H9 (cell line): ENCODE measurements around the gene COX7A2L. TPM values are rescaled to one million over a fixed set of nuclear protein-coding genes. Genes with fewer than 3 reads are reported as not detected.

Experiments
- DNase-seq: peaks from one replicate; pipeline ENCODE4 v3.0.0-alpha.2; 2017
- H2AFZ ChIP-seq: one replicate; pipeline ENCODE4 v1.6.1; 2013; ENCODE audit warnings: mild to moderate bottlenecking, low read length, control low read depth, moderate library complexity
- H2AK5ac ChIP-seq: 2 replicates; pipeline ENCODE4 v1.6.1; 2013; ENCODE audit warnings: low read length, control low read depth, mixed read lengths; ENCODE audit not compliant: insufficient read length
- H2BK120ac ChIP-seq: one replicate; pipeline ENCODE4 v1.6.1; 2013; ENCODE audit warnings: low read depth, mild to moderate bottlenecking, low read length, control low read depth, inconsistent platforms; ENCODE audit not compliant: poor library complexity, severe bottlenecking
- H2BK12ac ChIP-seq: 2 replicates; pipeline ENCODE4 v1.6.1; 2013; ENCODE audit warnings: low read length, control low read depth, mixed read lengths, low read depth; ENCODE audit not compliant: insufficient read length
- H2BK15ac ChIP-seq: 2 replicates; pipeline ENCODE4 v1.6.1; 2013; ENCODE audit warnings: low read depth, low read length, control low read depth
- H2BK20ac ChIP-seq: one replicate; pipeline ENCODE4 v1.6.1; 2013; ENCODE audit warnings: low read depth, mild to moderate bottlenecking, low read length, control low read depth, inconsistent platforms; ENCODE audit not compliant: poor library complexity, severe bottlenecking
- H2BK5ac ChIP-seq: 2 replicates; pipeline ENCODE4 v1.6.1; 2013; ENCODE audit warnings: low read length, control low read depth, mixed read lengths; ENCODE audit not compliant: insufficient read length
- H3K14ac ChIP-seq: 2 replicates; pipeline ENCODE4 v1.6.1; 2013; ENCODE audit warnings: low read length, control low read depth; ENCODE audit not compliant: insufficient read depth
- H3K18ac ChIP-seq: 2 replicates; pipeline ENCODE4 v1.6.1; 2013; ENCODE audit warnings: low read depth, mild to moderate bottlenecking, mixed read lengths, low read length, control low read depth; ENCODE audit not compliant: insufficient read length
- H3K23ac ChIP-seq: 2 replicates; pipeline ENCODE4 v1.6.1; 2013; ENCODE audit warnings: low read length, control low read depth, mixed read lengths, low read depth; ENCODE audit not compliant: insufficient read length
- H3K23me2 ChIP-seq: 2 replicates; pipeline ENCODE4 v1.6.1; 2013; ENCODE audit warnings: low read depth, mild to moderate bottlenecking, mixed read lengths, low read length, control low read depth; ENCODE audit not compliant: insufficient read length, poor library complexity, severe bottlenecking
- H3K27ac ChIP-seq: 2 replicates; pipeline ENCODE4 v1.5.1; 2013; ENCODE audit warnings: low read length, control low read depth, mixed read lengths, low read depth; ENCODE audit not compliant: insufficient read length
- H3K27me3 ChIP-seq: 2 replicates; pipeline ENCODE4 v1.6.1; 2013; ENCODE audit warnings: low read length, control low read depth, inconsistent platforms; ENCODE audit not compliant: insufficient read depth
- H3K4ac ChIP-seq: 2 replicates; pipeline ENCODE4 v1.6.1; 2013; ENCODE audit warnings: low read depth, mild to moderate bottlenecking, control low read depth, inconsistent platforms, low read length, moderate library complexity
- H3K4me1 ChIP-seq: 2 replicates; pipeline ENCODE4 v1.6.1; 2013; ENCODE audit warnings: low read length, control low read depth, inconsistent platforms; ENCODE audit not compliant: insufficient read depth
- H3K4me2 ChIP-seq: 2 replicates; pipeline ENCODE4 v1.6.1; 2013; ENCODE audit warnings: low read length, control low read depth, mixed read lengths; ENCODE audit not compliant: insufficient read length, insufficient read depth
- H3K56ac ChIP-seq: 2 replicates; pipeline ENCODE4 v1.6.1; 2013; ENCODE audit warnings: low read depth, mild to moderate bottlenecking, mixed read lengths, low read length, control low read depth; ENCODE audit not compliant: insufficient read length
- H3K79me1 ChIP-seq: 2 replicates; pipeline ENCODE4 v1.6.1; 2013; ENCODE audit warnings: low read depth, mild to moderate bottlenecking, moderate library complexity, low read length, control low read depth, inconsistent platforms; ENCODE audit not compliant: insufficient read depth, poor library complexity, severe bottlenecking
- H3K79me2 ChIP-seq: 2 replicates; pipeline ENCODE4 v1.6.1; 2013; ENCODE audit warnings: low read length, control low read depth, inconsistent platforms; ENCODE audit not compliant: insufficient read depth
- H3K9ac ChIP-seq: 2 replicates; pipeline ENCODE4 v1.6.1; 2013; ENCODE audit warnings: low read length, control low read depth, mixed read lengths; ENCODE audit not compliant: insufficient read length; ENCODE audit errors: extremely low read depth
- H3K9me3 ChIP-seq: one replicate; pipeline ENCODE4 v1.6.1; 2013; ENCODE audit warnings: low read depth, low read length, inconsistent platforms; ENCODE audit not compliant: control insufficient read depth
- H3T11ph ChIP-seq: one replicate; pipeline ENCODE4 v1.6.1; 2013; ENCODE audit warnings: mild to moderate bottlenecking, low read length, control low read depth, inconsistent platforms
- H4K20me1 ChIP-seq: one replicate; pipeline ENCODE4 v1.6.1; 2013; ENCODE audit not compliant: control insufficient read depth, insufficient read length, insufficient read depth
- H4K5ac ChIP-seq: 2 replicates; pipeline ENCODE4 v1.6.1; 2013; ENCODE audit warnings: low read depth, mild to moderate bottlenecking, mixed read lengths, low read length, control low read depth; ENCODE audit not compliant: insufficient read length
- H4K8ac ChIP-seq: replicated peaks from 2 replicates; pipeline ENCODE4 v1.6.1; 2013; ENCODE audit warnings: low read length, control low read depth, mixed read lengths, low read depth; ENCODE audit not compliant: insufficient read length
- H4K91ac ChIP-seq: 2 replicates; pipeline ENCODE4 v1.6.1; 2013; ENCODE audit warnings: low read depth, mild to moderate bottlenecking, moderate library complexity, mixed read lengths, low read length, control low read depth; ENCODE audit not compliant: insufficient read length
- H3K27ac Mint-ChIP-seq, 3 experiments: 2 replicates in 2 of 3; 3 replicates in 1 of 3; pipeline ENCODE4 v1.8.0; 2020 to 2021; ENCODE audit warnings: mixed read lengths in 3 of 3, mild to moderate bottlenecking in 1 of 3, moderate library complexity in 1 of 3
- H3K27me3 Mint-ChIP-seq: 2 replicates; pipeline ENCODE4 v1.8.0; 2021; ENCODE audit warnings: low read depth, mild to moderate bottlenecking, moderate library complexity, mixed read lengths
- H3K36me3 Mint-ChIP-seq, 3 experiments: 2 replicates in 2 of 3; 3 replicates in 1 of 3; pipeline ENCODE4 v1.8.0; 2020 to 2021; ENCODE audit warnings: low read depth in 3 of 3, mixed read lengths in 3 of 3; ENCODE audit not compliant: insufficient read depth in 1 of 3
- H3K4me1 Mint-ChIP-seq, 2 experiments: 2 replicates each; pipeline ENCODE4 v1.8.0; 2020; ENCODE audit warnings: mixed read lengths in 2 of 2
- H3K4me3 Mint-ChIP-seq, 2 experiments: 2 replicates in 1 of 2; 3 replicates in 1 of 2; pipeline ENCODE4 v1.8.0; 2020 to 2021; ENCODE audit warnings: mild to moderate bottlenecking in 2 of 2, mixed read lengths in 2 of 2, moderate library complexity in 1 of 2
- H3K9me3 Mint-ChIP-seq, 2 experiments: 2 replicates in 1 of 2; 3 replicates in 1 of 2; pipeline ENCODE4 v1.8.0; 2020; ENCODE audit warnings: mild to moderate bottlenecking in 2 of 2, mixed read lengths in 2 of 2, moderate library complexity in 1 of 2
- WGBS: extraction: QIAGEN DNeasy Blood & Tissue Kit; methylation state at CpG from one replicate; pipeline ENCODE4 v1.1.7; 2013; ENCODE audit warnings: missing lambda C conversion rate, low lambda C conversion rate, mixed read lengths; ENCODE audit not compliant: insufficient read length; ENCODE audit errors: extremely low coverage; 5-methylcytosine and 5-hydroxymethylcytosine counted together
- total RNA-seq: library from RNA; stranded (reverse); gene quantifications from 2 replicates; pipeline ENCODE4 v1.2.1, GENCODE V29; 2021
- TF ChIP-seq, protein P1 (sequence below): fragments of 200-600 bp; sonication (generic); conservative IDR thresholded peaks from 3 replicates; pipeline ENCODE4 v1.8.0; 2021; ENCODE audit warnings: antibody characterized with exemption, mild to moderate bottlenecking

COX7A2L gene
- total RNA-seq, 1 experiment from 2014 or later, result 102 TPM

DNA sequence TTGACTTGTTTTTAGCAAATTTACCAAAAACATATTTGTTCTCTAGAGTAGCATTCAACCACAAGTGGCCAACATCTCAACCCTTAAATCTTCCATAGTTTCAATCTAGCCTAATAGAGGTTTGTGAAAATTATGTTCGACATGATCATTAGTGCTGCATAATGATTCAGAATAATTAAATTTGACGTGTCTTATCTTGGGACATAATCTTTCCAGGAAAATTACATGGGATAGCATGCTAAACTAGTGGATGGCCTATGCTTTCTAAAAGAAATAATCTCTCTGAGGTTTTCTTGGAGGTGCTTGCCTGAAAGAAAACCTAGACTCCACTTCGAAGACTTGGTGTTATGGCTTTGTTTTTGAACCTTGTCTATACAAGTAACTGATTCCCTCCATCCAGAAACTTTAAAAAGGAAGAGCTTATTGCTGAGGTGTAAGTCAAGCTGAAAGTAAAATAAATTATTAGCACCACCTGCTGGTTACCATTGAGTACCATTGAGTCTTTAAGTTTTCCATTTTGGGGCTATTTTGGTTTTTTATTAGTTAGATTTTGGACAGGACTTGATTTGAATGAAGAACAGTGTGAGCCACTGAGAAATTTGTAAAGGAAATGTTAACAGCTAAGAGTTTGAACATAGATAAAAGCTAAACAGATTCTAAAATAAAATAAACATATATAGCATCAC lies 32.7 kb downstream of the COX7A2L start:
- H3K4me1 ChIP-seq, result no peaks in the 10 kb centered on the region
- Mint-ChIP-seq H3K36me3 (peaks cover 16 to 41% (median 34%) of the 10 kb centered on the region in 3 experiments; a peak in 6 of 7 replicates), H3K27me3 (no peaks in the 10 kb centered on the region), H3K4me3 (no peak overlapping the region), H3K9me3 (no peaks in the 10 kb centered on the region), H3K4me1 (no peaks in the 10 kb centered on the region), H3K27ac (no peak overlapping the region)
- TF ChIP-seq, protein P1, sequence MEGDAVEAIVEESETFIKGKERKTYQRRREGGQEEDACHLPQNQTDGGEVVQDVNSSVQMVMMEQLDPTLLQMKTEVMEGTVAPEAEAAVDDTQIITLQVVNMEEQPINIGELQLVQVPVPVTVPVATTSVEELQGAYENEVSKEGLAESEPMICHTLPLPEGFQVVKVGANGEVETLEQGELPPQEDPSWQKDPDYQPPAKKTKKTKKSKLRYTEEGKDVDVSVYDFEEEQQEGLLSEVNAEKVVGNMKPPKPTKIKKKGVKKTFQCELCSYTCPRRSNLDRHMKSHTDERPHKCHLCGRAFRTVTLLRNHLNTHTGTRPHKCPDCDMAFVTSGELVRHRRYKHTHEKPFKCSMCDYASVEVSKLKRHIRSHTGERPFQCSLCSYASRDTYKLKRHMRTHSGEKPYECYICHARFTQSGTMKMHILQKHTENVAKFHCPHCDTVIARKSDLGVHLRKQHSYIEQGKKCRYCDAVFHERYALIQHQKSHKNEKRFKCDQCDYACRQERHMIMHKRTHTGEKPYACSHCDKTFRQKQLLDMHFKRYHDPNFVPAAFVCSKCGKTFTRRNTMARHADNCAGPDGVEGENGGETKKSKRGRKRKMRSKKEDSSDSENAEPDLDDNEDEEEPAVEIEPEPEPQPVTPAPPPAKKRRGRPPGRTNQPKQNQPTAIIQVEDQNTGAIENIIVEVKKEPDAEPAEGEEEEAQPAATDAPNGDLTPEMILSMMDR, result peak; percentile 50
- no peaks in the 10 kb centered on the region for H4K20me1 ChIP-seq
- no peak overlapping the region for H3K4me2 ChIP-seq
- DNase-seq, result no peak
- no peak overlapping the region for H2AK5ac ChIP-seq
- no peak overlapping the region for H4K5ac ChIP-seq
- no peak overlapping the region for H4K8ac ChIP-seq
- no peak overlapping the region for H3K27ac ChIP-seq
- H3K56ac ChIP-seq, result no peak overlapping the region
- H3K23ac ChIP-seq, result no peak overlapping the region
- H3K4ac ChIP-seq, result no peak overlapping the region
- H3K9ac ChIP-seq, result no peak overlapping the region
- H3K79me1 ChIP-seq, result no peaks in the 10 kb centered on the region
- H3T11ph ChIP-seq, result no peak overlapping the region
- H3K18ac ChIP-seq, result no peak overlapping the region
- H2AFZ ChIP-seq, result no peak overlapping the region
- no peak overlapping the region for H3K14ac ChIP-seq
- H2BK20ac ChIP-seq, result no peak overlapping the region
- H2BK120ac ChIP-seq, result no peak overlapping the region
- no peaks in the 10 kb centered on the region for H3K79me2 ChIP-seq
- no peaks in the 10 kb centered on the region for H3K9me3 ChIP-seq
- no peak overlapping the region for H2BK5ac ChIP-seq
- H2BK12ac ChIP-seq, result no peak overlapping the region
- WGBS, result no CpG with 5 or more reads among the region's 3 CpGs
- no peaks in the 10 kb centered on the region for H3K27me3 ChIP-seq
- H3K23me2 ChIP-seq, result no peaks in the 10 kb centered on the region
- H4K91ac ChIP-seq, result no peak overlapping the region
- no peak overlapping the region for H2BK15ac ChIP-seq
